Measurements from ENCODE around the gene MRPL22.
"Not testable (repeated sequence)": the region's sequence is repeated elsewhere in the genome, so short reads cannot be mapped to it uniquely, and the experiment has no call there.

MRPL22 gene

GRCh38 chr5:154993461-154993860, 52.6 kb downstream of the MRPL22 start:
- no peak for DNase-seq (ENCODE audit: low read depth in 2 of 2, low spot score in 1 of 2)

- no peak for DNase-seq (ENCODE audit: low read depth in 2 of 2, low spot score in 1 of 2)
These were observed 54.8 kb downstream of the MRPL22 start for GRCh38 chr5:154995679-154996078.

GRCh38 chr5:154997746-154998145, 56.9 kb downstream of the MRPL22 start:
- DNase-seq (ENCODE audit: low read depth in 2 of 2, low spot score in 1 of 2) = no peak

GRCh38 chr5:154999865-155000264, 59.0 kb downstream of the MRPL22 start:
- DNase-seq (ENCODE audit: low read depth in 2 of 2, low spot score in 1 of 2) = no peak

- DNase-seq (ENCODE audit: low read depth in 2 of 2, low spot score in 1 of 2) = no peak
These were observed 60.6 kb downstream of the MRPL22 start for GRCh38 chr5:155001523-155001922.

- DNase-seq (ENCODE audit: low read depth in 2 of 2, low spot score in 1 of 2) = not testable (repeated sequence)
These were observed 61.8 kb downstream of the MRPL22 start for GRCh38 chr5:155002722-155003121.

GRCh38 chr5:155004138-155004744, 63.4 kb downstream of the MRPL22 start:
- DNase-seq (ENCODE audit: low read depth in 2 of 2, low spot score in 1 of 2) = no peak

GRCh38 chr5:155006265-155006664, 65.4 kb downstream of the MRPL22 start:
- DNase-seq (ENCODE audit: low read depth in 2 of 2, low spot score in 1 of 2) = not testable (repeated sequence)

- no peak for DNase-seq (ENCODE audit: low read depth in 2 of 2, low spot score in 1 of 2)
These were observed 67.8 kb downstream of the MRPL22 start for GRCh38 chr5:155008669-155009068.

- no peak for DNase-seq (ENCODE audit: low read depth in 2 of 2, low spot score in 1 of 2)
These were observed 70.0 kb downstream of the MRPL22 start for GRCh38 chr5:155010881-155011280.

GRCh38 chr5:155013526-155013925, 72.7 kb downstream of the MRPL22 start, which contains the start of gene KIF4B:
Gene KIF4B, plus strand, starts transcription at chr5:155013755. Its CDS starts 105 bp downstream, at chr5:155013860.
- DNase-seq (ENCODE audit: low read depth in 2 of 2, low spot score in 1 of 2) = no peak

GRCh38 chr5:155015239-155015638, 74.4 kb downstream of the MRPL22 start:
- DNase-seq (ENCODE audit: low read depth in 2 of 2, low spot score in 1 of 2) = no peak

- DNase-seq (ENCODE audit: low read depth in 2 of 2, low spot score in 1 of 2) = no peak
These were observed 76.7 kb downstream of the MRPL22 start for GRCh38 chr5:155017610-155018009.
